ENCODE results near the gene CD101.

DNA sequence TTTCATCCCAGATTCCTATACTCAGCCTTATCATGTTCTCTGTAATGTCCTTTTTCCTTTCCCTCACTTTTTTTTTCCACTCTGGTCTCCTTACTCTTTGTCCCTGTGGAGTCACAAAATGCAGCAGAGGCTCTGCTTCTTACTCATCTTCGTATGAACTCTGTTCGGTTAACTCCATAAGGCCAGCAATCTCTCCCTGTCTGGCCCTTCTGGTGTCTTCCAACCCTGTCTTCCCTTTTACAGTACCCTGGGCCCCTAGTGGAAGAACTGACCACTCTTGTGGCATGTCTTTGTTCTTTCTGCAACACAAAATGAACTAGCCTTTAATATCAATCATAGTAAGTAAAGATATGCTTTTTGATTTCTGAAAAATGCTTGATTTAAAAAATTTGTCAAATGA, 7.1 kb downstream of the CD101 start:
- TF ChIP-seq POLR2A (IDR thresholded peaks at IDR 0.05; ENCODE audit: low read depth, low read length) (no peak), POLR2AphosphoS5 (IDR thresholded peaks at IDR 0.05; ENCODE audit: low read depth, low read length) (no peak), SPI1 (IDR thresholded peaks at IDR 0.05; ENCODE audit: low read depth, low read length) (no peak), TAF1 (IDR thresholded peaks at IDR 0.05; ENCODE audit: low read depth, low read length) (no peak)
